OCI-LY1 (cell line): ENCODE measurements around the gene C19orf25.

Experiments
- H2AFZ ChIP-seq: fragments of 200-600 bp; sonication (generic), shearing (Covaris generic); 2 replicates; pipeline ENCODE4 v1.6.0; 2014; ENCODE audit warnings: antibody characterized with exemption, mild to moderate bottlenecking, low read length
- H3F3A ChIP-seq: fragments of 200-600 bp; sonication (generic), shearing (Covaris generic); 2 replicates; pipeline ENCODE4 v1.6.0; 2014; ENCODE audit warnings: mild to moderate bottlenecking, antibody characterized with exemption, low read length, moderate library complexity; ENCODE audit not compliant: insufficient read depth
- H3K27ac ChIP-seq: fragments of 200-600 bp; sonication (generic); 2 replicates; pipeline ENCODE4 v1.5.1; 2014; ENCODE audit warnings: low read length, mixed run types, mild to moderate bottlenecking, low read depth; ENCODE audit not compliant: poor library complexity, severe bottlenecking
- H3K27me3 ChIP-seq: fragments of 200-600 bp; sonication (generic); 2 replicates; pipeline ENCODE4 v1.6.0; 2014; ENCODE audit warnings: antibody characterized with exemption, mild to moderate bottlenecking, low read length, moderate library complexity; ENCODE audit not compliant: insufficient read depth
- H3K36me3 ChIP-seq: fragments of 200-600 bp; sonication (generic); 2 replicates; pipeline ENCODE4 v1.6.1; 2014; ENCODE audit warnings: mild to moderate bottlenecking, antibody characterized with exemption, low read length, moderate library complexity, mixed read lengths; ENCODE audit not compliant: insufficient read depth
- H3K4me1 ChIP-seq: fragments of 200-600 bp; sonication (generic); 2 replicates; pipeline ENCODE4 v1.5.1; 2014; ENCODE audit warnings: mild to moderate bottlenecking, low read length, moderate library complexity; ENCODE audit not compliant: insufficient read depth, severe bottlenecking
- H3K4me2 ChIP-seq: fragments of 200-600 bp; sonication (generic), shearing (Covaris generic); 2 replicates; pipeline ENCODE4 v1.6.1; 2014; ENCODE audit warnings: low read length
- H3K4me3 ChIP-seq: fragments of 200-600 bp; sonication (generic); 2 replicates; pipeline ENCODE4 v1.5.1; 2014; ENCODE audit warnings: low read length, low read depth, mild to moderate bottlenecking, mixed read lengths; ENCODE audit not compliant: poor library complexity, severe bottlenecking
- H3K79me2 ChIP-seq: fragments of 200-600 bp; shearing (Covaris generic); 2 replicates; pipeline ENCODE4 v1.6.1; 2016; ENCODE audit warnings: mixed run types, low read length, mixed read lengths; ENCODE audit not compliant: insufficient read depth
- H3K9ac ChIP-seq: fragments of 200-600 bp; sonication (generic), shearing (Covaris generic); 2 replicates; pipeline ENCODE4 v1.6.1; 2014; ENCODE audit warnings: mild to moderate bottlenecking, low read length, mixed read lengths
- H3K9me2 ChIP-seq: fragments of 200-600 bp; sonication (generic), shearing (Covaris generic); 2 replicates; pipeline ENCODE4 v1.6.1; 2014; ENCODE audit warnings: low read depth, mild to moderate bottlenecking, low read length, mixed read lengths
- H3K9me3 ChIP-seq: fragments of 200-600 bp; shearing (Covaris generic); 2 replicates; pipeline ENCODE4 v1.6.1; 2014; ENCODE audit warnings: low read length, mixed read lengths
- H4K20me1 ChIP-seq: fragments of 200-600 bp; sonication (generic), shearing (Covaris generic); 2 replicates; pipeline ENCODE4 v1.6.0; 2016; ENCODE audit warnings: mild to moderate bottlenecking, low read length; ENCODE audit not compliant: insufficient read depth
- CTCF ChIP-seq: fragments of 200-600 bp; sonication (generic), shearing (Covaris generic); IDR thresholded peaks from 2 replicates; pipeline ENCODE4 v1.5.1; 2017; ENCODE audit warnings: mild to moderate bottlenecking, antibody characterized with exemption, low read length, moderate library complexity, mixed read lengths
- EZH2 ChIP-seq: fragments of 200-600 bp; sonication (generic), shearing (Covaris generic); IDR thresholded peaks from 2 replicates; pipeline ENCODE4 v1.8.0; 2017; ENCODE audit warnings: borderline replicate concordance, mixed run types, mild to moderate bottlenecking, antibody characterized with exemption, low read length, moderate library complexity, mixed read lengths

Gene C19orf25

GRCh38 chr19:1524972-1525325 lies 45.9 kb upstream of the C19orf25 start:
- Histone ChIP-seq H3K4me2 (no peak overlapping the region), H3K4me3 (no peak overlapping the region), H3K27ac (no peak overlapping the region), H3K9ac (no peak overlapping the region), H3K9me2 (no peaks in the 10 kb centered on the region), H3K27me3 (peaks cover 3% of the 10 kb centered on the region; the same call in 1 of the 2 replicates), H3F3A (no peaks in the 10 kb centered on the region), H3K9me3 (no peaks in the 10 kb centered on the region), H3K79me2 (no peaks in the 10 kb centered on the region), H3K4me1 (no peaks in the 10 kb centered on the region), H3K36me3 (no peaks in the 10 kb centered on the region), H2AFZ (no peak overlapping the region), H4K20me1 (no peaks in the 10 kb centered on the region)
- TF ChIP-seq EZH2 (no peak), CTCF (no peak)

GRCh38 chr19:1524287-1524971 lies 45.4 kb upstream of the C19orf25 start:
- H3K27me3 ChIP-seq, result no peaks in the 10 kb centered on the region; the same call in 1 of the 2 replicates
- H3K9me3 ChIP-seq, result no peaks in the 10 kb centered on the region
- H4K20me1 ChIP-seq, result no peaks in the 10 kb centered on the region
- H3K4me1 ChIP-seq, result no peaks in the 10 kb centered on the region
- H3K79me2 ChIP-seq, result no peaks in the 10 kb centered on the region
- H2AFZ ChIP-seq, result no peak overlapping the region
- no peaks in the 10 kb centered on the region for H3K9me2 ChIP-seq
- H3K27ac ChIP-seq, result no peak overlapping the region
- H3K36me3 ChIP-seq, result no peaks in the 10 kb centered on the region
- no peak overlapping the region for H3K4me3 ChIP-seq
- no peaks in the 10 kb centered on the region for H3F3A ChIP-seq
- no peak overlapping the region for H3K4me2 ChIP-seq
- no peak for TF ChIP-seq CTCF
- no peak for TF ChIP-seq EZH2
- H3K9ac ChIP-seq, result no peak overlapping the region

- Histone ChIP-seq H3K79me2 (no peaks in the 10 kb centered on the region), H3K4me1 (no peaks in the 10 kb centered on the region), H3K27ac (no peak within 1 kb of the TSS), H3K9ac (no peak within 1 kb of the TSS), H3K4me3 (no peak within 1 kb of the TSS), H3K9me2 (no peaks in the 10 kb centered on the region), H3K36me3 (no peaks in the 10 kb centered on the region), H3K4me2 (no peak within 1 kb of the TSS), H2AFZ (no peak within 1 kb of the TSS), H3F3A (no peaks in the 10 kb centered on the region), H3K27me3 (no peaks in the 10 kb centered on the region; the same call in 1 of the 2 replicates), H3K9me3 (no peaks in the 10 kb centered on the region), H4K20me1 (no peaks in the 10 kb centered on the region)
- TF ChIP-seq EZH2, result no peak
- TF ChIP-seq CTCF, result no peak
Measured at GRCh38 chr19:1523412-1524286, 44.6 kb upstream of the C19orf25 start, which contains the start of gene PLK5. PLK5 (plus strand) TSS chr19:1524077; CDS start chr19:1526997, 2,920 bp downstream.
